Measurements from ENCODE around the gene SHQ1.
"Not testable (repeated sequence)": the region's sequence is repeated elsewhere in the genome, so short reads cannot be mapped to it uniquely, and the experiment has no call there.

The SHQ1 gene

DNA sequence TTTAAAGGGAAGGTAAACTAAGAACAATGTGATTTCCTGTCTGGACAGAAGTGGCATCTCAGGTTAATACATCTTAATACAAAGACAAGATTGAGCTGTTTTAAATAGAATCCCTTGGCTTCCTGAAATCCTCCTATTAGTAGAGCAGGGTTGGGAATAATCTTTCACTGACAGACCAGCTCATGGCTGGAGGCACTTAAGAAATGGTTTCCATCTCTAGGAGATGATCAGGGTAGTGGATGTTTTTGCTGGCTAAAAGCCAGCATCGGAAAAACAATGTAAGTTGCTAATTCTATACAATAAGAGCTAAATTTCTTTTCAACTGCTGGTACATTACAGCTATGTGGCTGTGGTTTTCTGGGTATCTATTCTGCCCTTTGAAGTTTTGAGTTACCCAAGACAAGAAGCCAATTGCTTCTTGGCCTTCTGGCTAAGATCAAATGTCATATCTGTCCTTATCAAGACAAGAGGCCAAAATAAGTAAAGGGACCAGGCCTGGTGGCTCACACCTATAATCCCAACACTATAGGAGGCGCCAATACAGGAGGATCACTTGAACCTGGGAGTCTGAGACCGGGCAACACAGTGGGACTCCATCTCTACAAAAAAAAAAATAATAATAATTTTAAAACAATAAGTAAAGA is 49.6 kb downstream of the SHQ1 start:
- no peak for DNase-seq

DNA sequence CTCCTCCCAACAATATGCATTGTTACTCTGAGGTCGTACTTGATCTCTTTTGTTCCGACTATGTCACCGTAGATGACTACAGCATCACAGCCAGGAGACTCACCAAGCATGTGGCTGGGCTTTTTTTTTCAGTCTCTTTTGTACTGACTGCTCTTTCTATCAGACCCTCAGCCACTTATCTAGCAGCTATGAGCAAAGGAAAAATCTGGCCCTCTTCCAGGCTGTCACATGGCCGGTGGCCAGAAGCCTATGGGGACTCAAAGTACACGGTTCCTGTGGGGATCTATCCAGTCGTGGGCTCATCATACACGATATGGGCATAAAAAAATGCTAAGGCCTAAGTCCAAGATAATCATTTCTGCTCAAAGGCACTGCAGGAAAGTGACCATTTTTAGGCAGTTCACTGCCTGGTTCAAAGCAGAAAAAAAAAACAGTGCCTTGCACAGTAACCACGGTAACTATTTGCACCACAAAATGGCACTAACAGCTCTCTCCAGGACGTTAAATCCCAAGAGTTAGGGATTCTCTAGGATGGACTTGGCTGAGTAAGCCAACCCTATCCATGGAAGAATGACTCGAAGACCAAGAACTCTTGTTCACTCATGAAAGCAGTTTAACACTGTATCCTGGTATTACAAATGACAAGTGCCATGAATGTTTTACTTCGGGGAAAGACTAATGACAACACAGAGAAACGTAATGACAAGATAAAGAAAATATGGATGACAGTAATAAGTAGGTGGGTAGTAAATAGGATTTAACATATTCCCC is 50.3 kb downstream of the SHQ1 start:
- DNase-seq = no peak

DNA sequence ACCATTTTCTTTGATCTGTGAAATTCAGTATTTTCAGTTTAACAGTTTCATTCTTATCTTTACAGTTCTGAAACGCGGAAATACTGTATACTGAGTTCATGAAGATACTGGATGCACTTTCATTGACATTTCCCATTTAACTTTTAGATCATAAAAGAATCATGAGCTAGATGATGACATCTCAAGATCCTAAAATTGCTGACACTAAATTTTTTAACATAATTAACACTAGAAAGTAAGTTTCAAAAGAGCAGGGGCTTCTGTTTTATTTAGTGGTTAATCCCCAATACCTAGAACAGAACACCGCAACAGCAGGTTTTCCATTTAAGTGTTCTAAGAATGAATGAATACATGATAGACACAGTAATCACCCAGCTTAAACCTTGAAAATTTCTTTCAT is 54.2 kb downstream of the SHQ1 start:
- no peak for DNase-seq

DNA sequence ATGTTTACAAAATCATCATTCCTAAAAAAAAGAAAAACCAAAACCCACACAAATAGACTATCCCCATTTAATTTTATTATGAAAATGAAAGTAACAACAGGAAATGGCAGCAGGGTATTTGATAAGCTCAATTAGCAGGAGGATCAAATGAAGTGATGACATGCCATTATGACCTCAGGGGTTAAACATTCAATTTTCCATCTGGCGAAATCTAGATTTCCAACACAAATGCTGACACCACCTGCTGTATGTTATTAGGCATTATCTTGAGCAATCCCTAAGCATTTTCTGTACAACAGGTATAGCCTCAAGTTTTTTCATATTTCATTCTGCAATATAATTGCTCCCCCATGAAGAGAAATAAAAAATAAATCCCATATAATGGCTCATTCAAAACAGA is 57.1 kb downstream of the SHQ1 start:
- peak in 1 of 2 donors; percentile 15 for DNase-seq

DNA sequence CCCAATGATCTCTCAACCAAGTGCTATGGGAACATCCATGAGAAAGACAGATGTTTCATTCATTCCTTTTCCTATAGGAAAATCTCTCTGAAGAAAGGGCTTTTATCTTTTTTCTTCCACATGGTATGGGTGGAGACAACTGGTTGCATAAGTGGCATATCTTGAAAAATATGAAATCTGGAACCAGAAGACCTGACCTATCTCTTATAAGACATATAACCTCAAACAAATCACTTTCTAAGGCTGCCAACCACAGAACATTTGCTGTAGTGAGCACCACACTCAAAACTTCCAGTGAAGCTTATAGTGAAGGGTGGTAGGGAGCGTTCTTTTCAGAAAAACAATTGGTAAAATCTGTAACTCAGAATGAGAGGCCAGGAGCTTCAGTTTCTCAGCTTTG is 58.5 kb downstream of the SHQ1 start:
- DNase-seq = no peak

DNA sequence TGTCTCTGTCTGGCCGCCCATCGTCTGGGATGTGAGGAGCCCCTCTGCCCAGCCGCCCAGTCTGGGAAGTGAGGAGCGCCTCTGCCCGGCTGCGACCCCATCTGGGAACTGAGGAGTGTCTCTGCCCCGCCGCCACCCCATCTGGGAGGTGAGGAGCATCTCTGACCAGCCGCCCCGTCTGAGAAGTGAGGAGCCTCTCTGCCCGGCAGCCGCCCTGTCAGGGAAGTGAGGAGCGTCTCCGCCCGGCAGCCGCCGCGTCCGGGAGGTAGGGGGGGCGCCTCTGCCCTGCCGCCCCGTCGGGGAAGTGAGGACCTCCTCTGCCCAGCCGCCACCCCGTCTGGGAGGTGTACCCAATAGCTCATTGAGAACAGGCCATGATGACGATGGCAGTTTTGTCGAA is 60.0 kb downstream of the SHQ1 start:
- not testable (repeated sequence) for DNase-seq

DNA sequence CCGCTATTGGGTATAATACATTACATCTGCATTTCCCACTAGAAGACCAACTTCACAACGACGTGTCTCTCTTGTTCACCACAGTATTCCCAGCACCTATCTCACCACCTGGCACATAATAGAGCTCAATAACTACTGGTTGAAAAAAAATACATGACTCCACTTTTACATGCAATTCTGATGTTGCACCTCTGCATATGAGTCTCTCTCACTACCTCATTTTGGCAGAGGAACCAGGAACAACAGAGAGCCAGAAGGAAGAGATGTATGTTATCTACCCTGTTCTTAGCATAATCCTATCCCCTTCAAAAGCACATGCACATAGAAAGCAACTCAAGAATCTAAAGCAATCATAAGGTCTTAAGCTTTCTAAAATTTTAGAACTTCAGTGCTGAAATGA is 61.6 kb downstream of the SHQ1 start:
- DNase-seq = no peak

DNA sequence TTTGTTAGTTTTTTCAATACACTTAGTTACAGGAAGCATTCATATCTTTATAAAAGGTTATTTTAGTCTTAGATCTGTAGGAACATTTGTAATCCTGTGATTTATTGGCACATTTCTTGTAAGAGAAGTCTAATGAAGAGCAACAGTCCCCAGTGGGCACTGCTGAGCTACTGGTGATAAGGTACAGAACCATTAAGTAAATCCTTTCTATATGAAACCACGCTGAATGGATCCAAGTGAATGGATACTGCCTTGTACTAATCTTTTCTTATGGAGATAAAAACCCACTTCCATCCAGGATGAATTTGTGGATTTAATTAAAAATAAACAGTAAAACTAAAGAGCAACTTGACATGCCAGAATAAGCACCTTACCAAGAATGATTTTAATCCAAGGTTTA is 64.0 kb downstream of the SHQ1 start:
- DNase-seq = no peak

DNA sequence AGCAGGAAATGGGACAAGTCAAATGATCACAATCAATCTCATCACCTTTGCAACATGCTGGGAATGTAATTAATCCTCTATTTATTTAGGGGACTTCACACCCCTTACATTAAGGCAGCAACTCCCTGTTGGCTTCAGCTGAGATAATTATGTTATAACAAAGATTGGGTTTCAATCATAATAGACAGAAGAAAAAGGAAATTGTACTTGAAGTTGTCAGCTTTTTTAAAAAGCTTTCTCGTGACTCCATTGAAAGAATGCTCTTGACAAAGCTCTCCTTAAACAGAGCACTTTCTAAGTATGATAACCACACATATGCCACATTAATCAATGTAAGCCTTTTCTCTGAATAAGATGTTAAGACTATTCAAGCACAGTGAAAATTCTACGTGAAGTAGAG is 65.7 kb downstream of the SHQ1 start:
- DNase-seq = no peak

DNA sequence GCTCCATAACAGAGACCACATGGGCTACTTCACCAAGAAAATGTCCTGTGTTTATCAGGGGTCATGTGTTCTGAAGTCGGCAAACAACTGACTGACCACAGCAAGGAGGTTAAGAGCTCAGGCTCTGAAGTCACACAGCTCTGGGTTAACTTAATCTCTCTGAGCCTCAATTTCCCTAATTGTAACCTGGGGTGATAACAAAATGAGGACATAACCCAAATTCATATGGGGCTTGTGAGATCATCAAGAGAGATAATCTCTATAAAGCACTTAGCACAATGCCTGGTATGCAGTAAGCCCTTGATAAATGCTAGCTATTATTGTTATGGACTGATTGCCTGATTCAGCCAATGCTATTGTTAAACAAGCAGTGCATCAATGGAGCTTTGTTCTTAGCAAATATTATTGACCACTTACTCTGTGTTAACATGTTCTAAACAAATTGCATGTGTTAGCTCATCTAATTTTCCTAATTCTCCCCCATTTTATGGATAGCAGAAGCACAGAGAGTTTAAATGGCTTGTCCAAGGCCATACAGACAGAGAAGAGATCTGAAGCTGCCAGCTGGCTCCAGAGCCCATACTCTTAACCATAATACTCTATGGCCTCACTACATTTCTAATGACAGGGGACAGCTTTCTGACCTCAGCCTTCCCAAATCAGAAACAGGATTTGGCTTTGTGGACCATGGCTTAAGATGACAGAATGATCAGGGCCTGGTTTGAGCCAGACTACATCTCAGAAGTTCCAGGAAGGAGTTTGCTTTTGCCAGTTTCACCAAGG is 78.3 kb downstream of the SHQ1 start:
- DNase-seq = no peak

DNA sequence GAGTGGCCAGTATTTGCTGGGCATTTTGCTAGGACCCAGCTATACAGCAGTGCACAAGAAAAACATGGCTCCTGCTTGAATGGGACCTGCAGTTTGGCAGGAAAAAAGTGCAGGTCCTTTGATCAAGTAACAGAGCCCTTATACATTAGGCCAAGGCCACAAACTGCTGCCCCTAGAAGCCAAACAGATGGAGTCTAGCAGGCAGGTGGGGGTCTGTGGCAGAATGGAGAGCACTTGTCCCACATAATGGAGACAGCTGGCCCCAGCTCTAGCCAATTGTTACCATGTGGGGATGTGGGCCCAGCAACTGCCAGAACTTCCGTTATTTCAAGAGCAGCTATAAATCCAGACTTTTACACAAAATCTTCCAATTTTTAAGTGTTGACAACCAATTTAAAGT is 79.3 kb downstream of the SHQ1 start:
- no peak for DNase-seq

DNA sequence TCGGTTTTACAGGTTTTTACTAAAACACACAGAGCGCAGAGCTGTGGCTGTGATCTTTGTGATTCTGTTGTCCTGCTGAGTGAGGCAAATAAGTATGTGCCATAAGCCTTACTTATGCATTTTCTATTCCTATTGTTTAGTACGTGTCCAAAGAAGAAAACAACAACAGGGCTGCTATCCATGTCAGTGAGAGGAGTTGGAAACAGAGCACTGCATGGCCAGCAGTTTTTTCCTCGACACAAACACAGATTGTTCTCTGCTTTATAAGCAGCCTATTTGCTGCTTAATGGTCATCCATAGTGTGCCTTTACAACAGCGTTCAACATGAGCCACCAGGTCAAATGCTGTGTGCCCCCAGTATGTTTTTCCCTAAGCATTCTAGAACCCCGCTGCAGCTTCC is 79.8 kb downstream of the SHQ1 start:
- DNase-seq = no peak

DNA sequence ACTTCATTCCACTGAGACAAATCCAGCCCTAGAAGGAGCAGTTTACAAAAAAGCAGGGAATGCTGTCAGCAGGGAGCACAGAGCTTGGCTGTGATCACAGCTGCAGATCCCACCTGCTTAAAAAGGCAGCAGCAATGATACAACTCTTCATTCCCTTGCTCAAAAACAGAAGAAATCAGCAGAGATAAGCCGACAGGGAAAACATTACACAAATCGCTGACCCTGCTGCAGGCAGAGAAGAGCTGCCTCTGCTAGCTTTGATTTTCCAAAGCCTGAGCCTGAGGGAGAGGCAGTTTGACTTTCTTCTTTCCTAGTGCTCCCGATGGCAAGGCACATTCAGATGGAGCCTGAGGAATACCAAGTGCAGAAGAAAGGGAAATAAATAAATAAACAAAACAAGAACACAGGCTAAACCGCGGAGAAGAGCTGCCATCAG is 80.2 kb downstream of the SHQ1 start:
- no peak for DNase-seq

DNA sequence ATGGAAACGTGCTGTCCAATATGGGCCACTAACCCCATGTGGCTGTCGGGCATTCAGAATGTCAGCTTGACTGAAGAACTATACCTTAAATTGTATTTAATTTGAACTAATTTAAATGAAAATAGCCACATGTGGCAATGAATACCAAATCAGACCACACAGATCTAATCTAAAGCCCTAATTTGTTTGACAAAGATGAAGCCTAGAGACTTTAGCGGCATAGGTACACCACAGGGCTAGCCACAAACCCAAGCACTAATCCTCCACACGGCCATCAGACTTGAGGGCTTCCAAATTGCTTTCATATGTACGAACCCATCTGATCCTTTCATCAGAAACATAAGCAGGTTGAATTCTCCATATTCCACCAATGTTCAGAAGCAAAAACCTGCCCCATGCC is 81.4 kb downstream of the SHQ1 start:
- no peak for DNase-seq

DNA sequence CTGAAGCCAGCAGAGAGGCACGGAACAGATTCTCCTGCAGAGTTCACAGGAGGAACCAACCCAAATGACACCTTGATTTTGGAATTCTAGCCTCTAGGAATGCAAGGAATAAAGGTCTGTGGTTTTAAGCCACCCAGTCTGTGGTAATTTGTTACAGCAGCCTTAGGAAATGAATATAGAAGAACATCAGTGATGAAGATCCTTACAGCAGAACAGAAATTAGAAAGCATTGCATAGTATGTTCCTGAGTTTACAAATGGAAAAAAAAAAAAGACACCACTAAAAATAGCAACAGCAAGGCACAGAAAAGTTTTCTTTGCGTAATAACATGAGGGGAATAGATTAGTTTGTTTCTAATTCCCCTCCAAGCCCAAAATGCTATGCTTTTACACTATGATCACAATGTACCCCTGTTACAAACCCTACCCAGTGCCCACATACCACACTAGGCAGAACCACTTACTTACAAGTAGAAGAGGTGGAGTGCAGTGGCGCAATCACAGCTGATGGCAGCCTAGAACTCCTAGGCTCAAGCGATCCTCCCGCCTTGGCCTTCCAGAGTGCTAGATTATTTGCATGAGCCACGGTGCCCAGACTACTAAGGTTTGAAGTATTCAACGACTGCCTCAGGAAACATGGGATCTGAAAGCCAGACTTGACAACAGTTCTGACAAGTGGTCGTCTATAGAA is 84.3 kb downstream of the SHQ1 start:
- no peak for DNase-seq

DNA sequence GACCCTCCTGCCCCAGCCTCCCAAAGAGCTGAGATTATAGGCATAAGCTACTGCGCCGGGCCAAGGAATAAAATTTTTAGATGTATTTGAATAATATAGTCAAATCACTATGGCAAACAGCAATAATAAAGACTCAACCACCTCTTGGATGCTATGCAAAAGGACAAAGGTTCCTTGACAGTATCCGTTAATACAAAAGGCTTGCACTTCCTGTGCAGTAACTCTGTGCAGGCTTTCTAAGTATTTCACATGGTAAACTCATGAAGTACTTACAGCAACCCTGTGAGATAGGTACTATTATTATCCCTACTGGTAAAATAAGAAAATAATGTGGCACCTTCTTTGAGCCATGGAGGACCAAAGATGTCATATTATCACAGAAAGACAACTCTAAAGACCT is 86.8 kb downstream of the SHQ1 start:
- DNase-seq = no peak

DNA sequence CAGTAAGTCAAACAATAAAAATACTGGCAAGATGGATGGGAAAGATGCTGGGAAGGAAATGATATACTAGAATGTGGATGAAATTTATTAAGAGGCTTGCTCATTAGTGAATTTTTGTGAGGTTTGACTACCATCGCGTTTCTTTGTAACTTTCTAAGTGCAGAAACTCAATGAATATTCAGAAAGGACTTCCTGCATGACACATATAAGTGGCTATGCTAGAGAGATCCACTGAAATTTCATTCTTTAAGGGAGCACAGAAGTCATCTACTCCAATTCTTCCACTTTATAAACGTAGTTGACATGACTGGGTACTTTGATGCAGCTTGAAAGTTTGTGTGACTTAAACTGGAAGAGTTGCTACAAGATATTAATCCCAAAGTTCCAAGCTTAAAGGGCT is 88.0 kb downstream of the SHQ1 start:
- DNase-seq = no peak

DNA sequence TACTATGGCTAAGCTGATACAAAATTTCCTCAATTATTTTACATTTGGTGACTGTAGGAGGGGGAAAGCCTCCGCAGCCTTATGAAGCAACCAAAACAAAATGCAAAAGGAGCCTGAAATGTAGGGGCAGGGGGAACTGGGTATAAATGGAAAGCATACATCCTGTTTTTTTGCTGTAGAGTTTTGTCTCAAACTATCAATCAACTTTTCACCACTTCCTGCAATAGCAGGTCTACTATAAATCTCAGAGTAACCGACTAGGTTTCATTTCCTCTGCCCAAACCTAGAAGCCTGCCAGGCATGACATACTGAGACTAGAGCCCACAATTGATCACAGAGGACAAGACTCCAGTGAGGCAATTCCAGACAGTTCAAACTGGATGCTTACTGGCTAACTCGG is 91.3 kb downstream of the SHQ1 start:
- peak; percentile 71 to 82 for DNase-seq

DNA sequence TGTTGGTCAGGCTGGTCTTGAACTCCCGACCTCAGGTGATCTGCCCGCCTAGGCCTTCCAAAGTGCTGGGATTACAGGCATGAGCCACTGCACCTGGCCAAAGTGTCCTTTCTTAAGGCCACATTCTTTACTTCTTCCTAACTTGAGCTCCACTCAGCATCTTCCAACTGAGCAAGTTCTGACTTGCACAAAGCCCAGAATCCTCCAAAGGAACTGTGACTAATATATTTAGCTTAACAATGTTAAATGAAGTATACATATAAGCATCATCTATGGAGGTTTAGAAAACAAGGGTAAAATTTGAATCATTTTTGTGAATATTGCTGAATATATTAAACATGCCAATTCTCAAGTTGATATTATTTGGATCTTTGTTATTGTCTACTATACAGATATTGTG is 93.7 kb downstream of the SHQ1 start:
- no peak for DNase-seq

DNA sequence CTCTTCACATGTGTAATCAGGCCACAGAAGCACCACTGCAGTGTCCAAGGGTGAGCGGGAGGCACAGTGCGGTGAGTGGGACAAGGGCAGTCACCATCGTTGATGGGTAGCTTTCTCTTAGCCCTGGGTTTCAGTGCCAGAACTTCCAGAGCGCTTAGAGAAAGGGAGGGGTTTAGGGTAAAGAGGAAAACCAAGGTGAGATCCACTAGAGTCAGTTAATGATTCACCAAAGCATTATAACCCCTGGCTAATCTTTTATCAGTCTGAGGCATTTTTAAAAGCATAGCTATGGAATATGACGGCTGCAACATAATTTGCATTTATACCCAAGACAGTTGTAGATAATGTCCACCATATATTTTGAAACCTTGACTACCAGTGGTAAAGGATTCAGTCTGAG is 94.8 kb downstream of the SHQ1 start:
- no peak for DNase-seq

DNA sequence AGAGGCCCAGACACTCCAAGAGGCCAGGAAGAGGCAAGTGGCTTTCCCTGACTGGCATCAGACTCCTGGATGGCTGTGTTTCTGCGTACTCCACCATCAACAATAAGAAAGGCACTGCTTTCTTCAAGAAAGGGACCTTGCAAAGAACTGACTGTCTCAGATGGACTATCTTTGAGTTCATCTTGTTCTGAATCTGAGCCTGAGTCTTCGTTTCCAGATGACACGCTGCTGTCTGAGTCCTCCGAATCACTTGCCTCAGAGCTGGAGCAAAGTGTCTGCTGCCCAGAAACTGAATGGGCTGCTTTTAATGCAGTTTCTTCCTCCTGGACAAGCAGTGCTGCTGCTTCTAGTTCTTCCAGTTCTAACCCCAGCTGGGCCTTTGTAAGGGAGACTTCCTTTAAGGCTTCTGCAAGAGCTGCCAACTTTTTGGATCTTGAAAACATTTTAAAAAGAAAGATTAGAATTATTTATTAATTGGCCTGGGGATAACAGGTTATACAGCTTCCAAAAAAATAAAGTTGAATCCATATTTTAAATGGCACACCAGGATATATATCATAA is 97.8 kb downstream of the SHQ1 start:
- DNase-seq = no peak

DNA sequence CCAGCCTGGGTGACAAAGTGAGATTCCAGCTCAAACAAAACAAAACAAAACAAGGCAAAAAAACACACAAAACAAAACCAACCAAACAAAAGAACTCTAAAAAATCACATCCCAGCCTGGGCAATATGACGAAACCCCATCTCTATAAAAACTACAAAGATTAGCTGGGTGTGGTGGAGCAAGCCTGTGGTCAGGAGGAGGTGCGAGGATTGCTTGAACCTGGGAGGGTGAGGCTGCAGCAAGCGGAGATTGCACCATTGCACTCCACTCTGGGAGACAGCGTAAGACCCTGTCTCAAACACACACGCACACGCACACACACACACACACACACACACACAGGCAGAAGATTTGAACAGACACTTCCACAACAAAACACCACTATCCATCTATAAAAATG is 99.6 kb downstream of the SHQ1 start:
- no peak for DNase-seq

Data from CD4-positive, alpha-beta T cell treated with Interferon alpha-2 for 1 hour (primary cell).